GM19395 (cell line): ENCODE measurements around the gene LRBA.
"Not testable (repeated sequence)": the region's sequence is repeated elsewhere in the genome, so short reads cannot be mapped to it uniquely, and the experiment has no call there.

Experiments used
- ATAC-seq: cut with Tn5 transposase; IDR thresholded peaks from one replicate; pipeline ENCODE4 v1.9.1; 2021; ENCODE audit warnings: mild to moderate bottlenecking, moderate library complexity; ENCODE audit not compliant: unreplicated experiment

LRBA gene

GRCh38 chr4:150694438-150694837, 320.6 kb downstream of the LRBA start:
- ATAC-seq: no peak

GRCh38 chr4:150683775-150684350, 331.2 kb downstream of the LRBA start:
- no peak for ATAC-seq

GRCh38 chr4:150682126-150682525, 333.0 kb downstream of the LRBA start:
- no peak for ATAC-seq

- ATAC-seq: no peak
These were observed 334.0 kb downstream of the LRBA start for GRCh38 chr4:150681063-150681462.

- ATAC-seq: no peak
These were observed 334.4 kb downstream of the LRBA start for GRCh38 chr4:150680651-150681050.

- no peak for ATAC-seq
These were observed 335.2 kb downstream of the LRBA start for GRCh38 chr4:150679765-150680343.

GRCh38 chr4:150679018-150679764, 335.9 kb downstream of the LRBA start:
- ATAC-seq: no peak

GRCh38 chr4:150673793-150674192, 341.3 kb downstream of the LRBA start:
- ATAC-seq: no peak

- no peak for ATAC-seq
These were observed 346.3 kb downstream of the LRBA start for GRCh38 chr4:150668824-150669223.

GRCh38 chr4:150664935-150665334, 350.1 kb downstream of the LRBA start:
- no peak for ATAC-seq

GRCh38 chr4:150662686-150663085, 352.4 kb downstream of the LRBA start:
- ATAC-seq: no peak

GRCh38 chr4:150661551-150661950, 353.5 kb downstream of the LRBA start:
- ATAC-seq: not testable (repeated sequence)

GRCh38 chr4:150658258-150658657, 356.8 kb downstream of the LRBA start:
- ATAC-seq: not testable (repeated sequence)

GRCh38 chr4:150656891-150657290, 358.2 kb downstream of the LRBA start:
- no peak for ATAC-seq

- ATAC-seq: no peak
These were observed 364.3 kb downstream of the LRBA start for GRCh38 chr4:150650751-150651150.

GRCh38 chr4:150648123-150648522, 367.0 kb downstream of the LRBA start:
- no peak for ATAC-seq

- ATAC-seq: no peak
These were observed 368.1 kb downstream of the LRBA start for GRCh38 chr4:150647008-150647407.

- ATAC-seq: no peak
These were observed 373.5 kb downstream of the LRBA start for GRCh38 chr4:150641612-150642011.

- ATAC-seq: no peak
These were observed 382.4 kb downstream of the LRBA start for GRCh38 chr4:150632639-150633038.

- ATAC-seq: no peak
These were observed 387.0 kb downstream of the LRBA start for GRCh38 chr4:150628073-150628472.

- no peak for ATAC-seq
These were observed 390.1 kb downstream of the LRBA start for GRCh38 chr4:150625033-150625432.

GRCh38 chr4:150624055-150624454, 391.0 kb downstream of the LRBA start:
- ATAC-seq: no peak
